Measurements from ENCODE around the gene WDCP.

The WDCP gene

GRCh38 chr2:24009680-24010476 lies 37.3 kb downstream of the WDCP start, which contains the start of gene MFSD2B:
Gene MFSD2B (plus strand): TSS chr2:24010085. CDS start chr2:24010097, 12 bp downstream.
- DNase-seq (ENCODE audit: low read depth) = no peak

GRCh38 chr2:24009367-24009679 lies 37.9 kb downstream of the WDCP start:
- peak overlapping the region; percentile 43 for H3K4me3 ChIP-seq (ENCODE audit: low read depth, low read length)
- DNase-seq (ENCODE audit: low read depth) = no peak

More at GRCh38 chr2:24009680-24010476, 37.3 kb downstream of the WDCP start, which contains the start of gene MFSD2B:
- H3K4me3 ChIP-seq (ENCODE audit: low read depth, low read length) = peak within 1 kb of the TSS; percentile 43

- no peak for DNase-seq (ENCODE audit: low read depth)
- H3K4me3 ChIP-seq (ENCODE audit: low read depth, low read length) = no peak overlapping the region
Measured at GRCh38 chr2:24008672-24009366, 38.4 kb downstream of the WDCP start.

GRCh38 chr2:24007693-24008092 lies 39.5 kb downstream of the WDCP start:
- no peak for DNase-seq (ENCODE audit: low read depth)
- no peak overlapping the region for H3K4me3 ChIP-seq (ENCODE audit: low read depth, low read length)

GRCh38 chr2:23994567-23994966 lies 52.6 kb downstream of the WDCP start:
- no peak for DNase-seq (ENCODE audit: low read depth)

GRCh38 chr2:23993736-23994269 lies 53.4 kb downstream of the WDCP start:
- no peak overlapping the region for H3K4me3 ChIP-seq (ENCODE audit: low read depth, low read length)

More at GRCh38 chr2:23994567-23994966, 52.6 kb downstream of the WDCP start:
- H3K4me3 ChIP-seq (ENCODE audit: low read depth, low read length) = no peak overlapping the region

GRCh38 chr2:23992931-23993330 lies 54.3 kb downstream of the WDCP start:
- no peak for DNase-seq (ENCODE audit: low read depth)
- H3K4me3 ChIP-seq (ENCODE audit: low read depth, low read length) = no peak overlapping the region

More at GRCh38 chr2:23993736-23994269, 53.4 kb downstream of the WDCP start:
- no peak for DNase-seq (ENCODE audit: low read depth)

- H3K4me3 ChIP-seq (ENCODE audit: low read depth, low read length) = no peak overlapping the region
- no peak for DNase-seq (ENCODE audit: low read depth)
Measured at GRCh38 chr2:23988371-23988770, 58.8 kb downstream of the WDCP start.
